ENCODE measurements around the gene BZW2. TPM values are rescaled to one million over a fixed set of nuclear protein-coding genes. Genes with fewer than 3 reads are reported as not detected.
"Not testable (repeated sequence)": the region's sequence is repeated elsewhere in the genome, so short reads cannot be mapped to it uniquely, and the experiment has no call there.

Gene BZW2
- total RNA-seq, 2 experiments from 2014 or later: 51.3 to 61.2 TPM

- peaks cover 58% of the 10 kb centered on the region for H3K4me1 Mint-ChIP-seq
- DNase-seq: no peak
- H3K36me3 Mint-ChIP-seq (ENCODE audit: low read depth): peaks cover 20% of the 10 kb centered on the region
- no peaks in the 10 kb centered on the region for H3K27me3 Mint-ChIP-seq
- H3K9me3 Mint-ChIP-seq: no peaks in the 10 kb centered on the region
- H3K4me3 Mint-ChIP-seq: no peak overlapping the region
- CTCF ChIA-PET: interaction anchor here (1.0 to 1.7 kb wide), 2 partner anchors 10 to 20 kb away, joined by 3 to 4 read pairs; no protein-coding TSS in a partner anchor
- POLR2A ChIA-PET: no interaction called here
- H3K27ac Mint-ChIP-seq: no peak overlapping the region
These were observed 3.2 kb downstream of the BZW2 start for GRCh38 chr7:16649196-16649595.

- peaks cover 20% of the 10 kb centered on the region for H3K36me3 Mint-ChIP-seq (ENCODE audit: low read depth)
- ChIA-PET CTCF (interaction anchor here (0.8 kb wide), 1 partner anchor 13 kb away, joined by 3 read pairs; no protein-coding TSS in a partner anchor), POLR2A (no interaction called here)
- H3K9me3 Mint-ChIP-seq: no peaks in the 10 kb centered on the region
- no peak for DNase-seq
- H3K4me3 Mint-ChIP-seq: no peak overlapping the region
- H3K27me3 Mint-ChIP-seq: no peaks in the 10 kb centered on the region
- no peak overlapping the region for H3K27ac Mint-ChIP-seq
- peaks cover 51% of the 10 kb centered on the region for H3K4me1 Mint-ChIP-seq
These were observed 4.3 kb downstream of the BZW2 start for GRCh38 chr7:16650266-16650665.

- ChIA-PET CTCF (interaction anchor here (0.6 to 0.9 kb wide), 3 partner anchors 11 to 37 kb away, joined by 3 read pairs; no protein-coding TSS in a partner anchor), POLR2A (interaction anchor here (0.6 kb wide), 1 partner anchor 96 kb away, joined by 3 read pairs; no protein-coding TSS in a partner anchor)
These were observed 5.6 kb downstream of the BZW2 start for GRCh38 chr7:16651396-16652239.

GRCh38 chr7:16652240-16652583, 6.2 kb downstream of the BZW2 start:
- no peak overlapping the region for H3K4me3 Mint-ChIP-seq

More at GRCh38 chr7:16651396-16652239, 5.6 kb downstream of the BZW2 start:
- Mint-ChIP-seq H3K36me3 (ENCODE audit: low read depth) (peaks cover 23% of the 10 kb centered on the region), H3K27me3 (no peaks in the 10 kb centered on the region), H3K4me1 (peaks cover 53% of the 10 kb centered on the region), H3K9me3 (no peaks in the 10 kb centered on the region), H3K4me3 (peak overlapping the region; percentile 15), H3K27ac (no peak overlapping the region)
- DNase-seq: no peak

GRCh38 chr7:16652888-16653287, 6.9 kb downstream of the BZW2 start:
- Mint-ChIP-seq H3K27ac (no peak overlapping the region), H3K27me3 (no peaks in the 10 kb centered on the region), H3K9me3 (no peaks in the 10 kb centered on the region), H3K4me1 (peaks cover 49% of the 10 kb centered on the region), H3K4me3 (no peak overlapping the region), H3K36me3 (ENCODE audit: low read depth) (peaks cover 29% of the 10 kb centered on the region)
- DNase-seq: no peak
- ChIA-PET CTCF (no interaction called here), POLR2A (no interaction called here)

More at GRCh38 chr7:16652240-16652583, 6.2 kb downstream of the BZW2 start:
- DNase-seq: no peak
- Mint-ChIP-seq H3K36me3 (ENCODE audit: low read depth) (peaks cover 25% of the 10 kb centered on the region), H3K27me3 (no peaks in the 10 kb centered on the region), H3K9me3 (no peaks in the 10 kb centered on the region), H3K27ac (no peak overlapping the region), H3K4me1 (peaks cover 49% of the 10 kb centered on the region)
- CTCF ChIA-PET: interaction anchor here (0.6 to 0.9 kb wide), 2 partner anchors 20 to 37 kb away, joined by 3 read pairs; no protein-coding TSS in a partner anchor
- POLR2A ChIA-PET: interaction anchor here (0.6 kb wide), 1 partner anchor 96 kb away, joined by 3 read pairs; no protein-coding TSS in a partner anchor

- Mint-ChIP-seq H3K27me3 (no peaks in the 10 kb centered on the region), H3K9me3 (no peaks in the 10 kb centered on the region), H3K36me3 (ENCODE audit: low read depth) (peaks cover 18% of the 10 kb centered on the region), H3K4me3 (no peak overlapping the region), H3K27ac (no peak overlapping the region), H3K4me1 (peaks cover 33% of the 10 kb centered on the region)
- ChIA-PET CTCF (interaction anchor here (0.6 kb wide), 1 partner anchor 572 kb away, joined by 7 read pairs; no protein-coding TSS in a partner anchor), POLR2A (no interaction called here)
- no peak for DNase-seq
These were observed 9.4 kb downstream of the BZW2 start for GRCh38 chr7:16655394-16655793.

- DNase-seq: no peak
- ChIA-PET CTCF (interaction anchor here (0.7 kb wide), 1 partner anchor 11 kb away, joined by 3 read pairs; no protein-coding TSS in a partner anchor), POLR2A (no interaction called here)
These were observed 10.2 kb downstream of the BZW2 start for GRCh38 chr7:16656141-16656540.

GRCh38 chr7:16657656-16658279, 11.8 kb downstream of the BZW2 start:
- Mint-ChIP-seq H3K9me3 (no peaks in the 10 kb centered on the region), H3K4me3 (no peak overlapping the region), H3K27ac (no peak overlapping the region), H3K27me3 (no peaks in the 10 kb centered on the region), H3K4me1 (peaks cover 24% of the 10 kb centered on the region), H3K36me3 (ENCODE audit: low read depth) (peaks cover 18% of the 10 kb centered on the region)
- POLR2A ChIA-PET: no interaction called here
- DNase-seq: no peak
- CTCF ChIA-PET: interaction anchor here (1.1 to 1.2 kb wide), 2 partner anchors 12 to 33 kb away, joined by 3 read pairs; partner anchors contain the start of gene BZW2

More at GRCh38 chr7:16656141-16656540, 10.2 kb downstream of the BZW2 start:
- peaks cover 20% of the 10 kb centered on the region for H3K36me3 Mint-ChIP-seq (ENCODE audit: low read depth)
- H3K27ac Mint-ChIP-seq: no peak overlapping the region
- no peaks in the 10 kb centered on the region for H3K27me3 Mint-ChIP-seq
- H3K9me3 Mint-ChIP-seq: no peaks in the 10 kb centered on the region
- H3K4me3 Mint-ChIP-seq: no peak overlapping the region
- peaks cover 32% of the 10 kb centered on the region for H3K4me1 Mint-ChIP-seq

GRCh38 chr7:16659854-16660497, 14.0 kb downstream of the BZW2 start:
- POLR2A ChIA-PET, H3K9me3 Mint-ChIP-seq, H3K4me3 Mint-ChIP-seq, H3K27ac Mint-ChIP-seq, DNase-seq, H3K27me3 Mint-ChIP-seq: not testable (repeated sequence)
- Mint-ChIP-seq H3K4me1 (peaks cover 19% of the 10 kb centered on the region), H3K36me3 (ENCODE audit: low read depth) (peaks cover 16% of the 10 kb centered on the region)
- CTCF ChIA-PET: interaction anchor here (2.1 kb wide), 1 partner anchor 12 kb away, joined by 4 read pairs; no protein-coding TSS in a partner anchor

- peaks cover 21% of the 10 kb centered on the region for H3K36me3 Mint-ChIP-seq (ENCODE audit: low read depth)
- no peaks in the 10 kb centered on the region for H3K27me3 Mint-ChIP-seq
- H3K4me1 Mint-ChIP-seq: peaks cover 17% of the 10 kb centered on the region
- H3K4me3 Mint-ChIP-seq: no peak overlapping the region
- peaks cover 1% of the 10 kb centered on the region for H3K9me3 Mint-ChIP-seq
- no peak for DNase-seq
- POLR2A ChIA-PET: no interaction called here
- CTCF ChIA-PET: interaction anchor here (2.1 kb wide), 1 partner anchor 12 kb away, joined by 4 read pairs; no protein-coding TSS in a partner anchor
- no peak overlapping the region for H3K27ac Mint-ChIP-seq
These were observed 14.9 kb downstream of the BZW2 start for GRCh38 chr7:16660702-16661464.

- POLR2A ChIA-PET: no interaction called here
These were observed 15.9 kb downstream of the BZW2 start for GRCh38 chr7:16661924-16662323.

GRCh38 chr7:16667355-16667754, 21.4 kb downstream of the BZW2 start:
- Mint-ChIP-seq H3K36me3 (ENCODE audit: low read depth) (peaks cover 46% of the 10 kb centered on the region), H3K27me3 (no peaks in the 10 kb centered on the region), H3K4me1 (peaks cover 3% of the 10 kb centered on the region), H3K9me3 (peaks cover 1% of the 10 kb centered on the region), H3K4me3 (no peak overlapping the region), H3K27ac (no peak overlapping the region)
- POLR2A ChIA-PET: no interaction called here
- CTCF ChIA-PET: interaction anchor here (0.6 to 1.8 kb wide), 3 partner anchors 9 to 43 kb away, joined by 3 to 4 read pairs (median 3); no protein-coding TSS in a partner anchor
- DNase-seq: no peak

More at GRCh38 chr7:16661924-16662323, 15.9 kb downstream of the BZW2 start:
- Mint-ChIP-seq H3K27me3 (no peaks in the 10 kb centered on the region), H3K27ac (no peak overlapping the region), H3K4me3 (no peak overlapping the region), H3K9me3 (peaks cover 1% of the 10 kb centered on the region), H3K36me3 (ENCODE audit: low read depth) (peaks cover 18% of the 10 kb centered on the region), H3K4me1 (peaks cover 15% of the 10 kb centered on the region)
- CTCF ChIA-PET: no interaction called here
- DNase-seq: no peak
